ENCODE data around the gene ZNF416.

Gene ZNF416

GRCh38 chr19:57559404-57560025 lies 19.2 kb downstream of the ZNF416 start, which contains the start of gene ZNF550:
Gene ZNF550 (minus strand): TSS chr19:57559863. CDS start chr19:57559682, 181 bp downstream.
- DNase-seq: peak; percentile 15 to 92 (median 72)

GRCh38 chr19:57559008-57559403 lies 19.7 kb downstream of the ZNF416 start:
- DNase-seq: peak in 4 of 56 donors; percentile 1 to 14 (median 8)

- DNase-seq: no peak
Observed at GRCh38 chr19:57558525-57558924, 20.2 kb downstream of the ZNF416 start.

- DNase-seq: no peak
Observed at GRCh38 chr19:57557659-57558058, 21.1 kb downstream of the ZNF416 start.

- DNase-seq: no peak
Observed at GRCh38 chr19:57552432-57552831, 26.3 kb downstream of the ZNF416 start.

- no peak for DNase-seq
Observed at GRCh38 chr19:57546513-57546912, 32.2 kb downstream of the ZNF416 start.

- DNase-seq: no peak
Observed at GRCh38 chr19:57537953-57538547, 40.7 kb downstream of the ZNF416 start.

- DNase-seq: peak; percentile 12 to 88 (median 68)
Observed at GRCh38 chr19:57527136-57527881, 51.4 kb downstream of the ZNF416 start, which contains the start of gene ZNF549. Gene ZNF549 (plus strand): TSS chr19:57527356. CDS start chr19:57527574, 218 bp downstream.
